Measurements from ENCODE around the gene VPS33B.
"Not testable (repeated sequence)": the region's sequence is repeated elsewhere in the genome, so short reads cannot be mapped to it uniquely, and the experiment has no call there.

The VPS33B gene

DNA sequence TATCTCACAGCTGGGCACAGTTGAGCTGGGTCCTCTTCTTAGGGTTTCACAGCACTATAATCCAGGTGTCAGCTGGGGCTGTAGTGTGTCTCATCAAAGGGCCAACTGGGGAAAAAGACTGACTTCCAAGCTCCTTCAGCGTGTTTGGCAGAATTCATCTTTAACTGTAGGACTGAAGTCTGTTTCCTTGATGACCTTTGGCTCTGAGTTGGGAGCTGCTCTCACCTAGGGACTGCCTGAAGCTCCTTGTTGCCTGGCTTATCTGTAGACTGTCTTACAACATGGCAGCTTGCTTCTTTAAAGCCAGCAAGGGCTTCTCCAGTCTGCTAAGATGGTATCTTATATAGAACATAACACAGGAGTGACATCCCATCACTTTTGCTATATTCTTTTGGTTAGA lies 5.3 kb upstream of the VPS33B start:
- no peak for DNase-seq

DNA sequence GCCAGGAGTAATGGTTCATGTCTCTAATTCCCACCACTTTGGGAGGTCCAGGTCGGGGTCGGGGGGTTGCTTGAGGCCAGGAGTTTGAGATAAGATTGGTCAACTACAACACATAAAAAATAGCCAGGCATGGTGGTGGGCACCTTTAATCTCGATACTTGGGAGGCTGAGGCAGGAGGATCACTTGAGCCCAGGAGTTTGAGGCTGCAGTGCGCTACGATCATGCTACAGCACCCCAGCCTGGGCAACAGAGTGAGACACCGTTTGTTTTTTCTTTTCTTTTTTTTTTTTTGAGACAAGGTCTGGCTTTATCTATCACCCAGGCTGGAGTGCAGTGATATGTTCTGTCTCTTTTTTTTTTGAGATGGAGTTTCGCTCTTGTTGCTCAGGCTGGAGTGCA lies 1.3 kb upstream of the VPS33B start:
- DNase-seq = no peak

DNA sequence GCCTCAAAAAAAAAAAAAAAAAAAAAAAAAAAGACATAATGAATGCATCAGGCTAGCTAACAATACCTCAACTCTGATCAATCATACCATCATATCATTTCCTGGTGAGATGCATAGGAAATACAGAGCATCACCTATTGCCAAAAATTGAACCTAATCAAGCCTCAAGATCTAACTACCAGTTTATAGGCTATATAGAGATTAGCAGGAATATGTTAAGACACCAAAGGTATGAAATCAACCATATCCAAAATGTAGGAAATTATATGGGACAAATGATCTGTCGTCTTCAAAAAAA lies 387 bp upstream of the VPS33B start:
- no peak for DNase-seq

DNA sequence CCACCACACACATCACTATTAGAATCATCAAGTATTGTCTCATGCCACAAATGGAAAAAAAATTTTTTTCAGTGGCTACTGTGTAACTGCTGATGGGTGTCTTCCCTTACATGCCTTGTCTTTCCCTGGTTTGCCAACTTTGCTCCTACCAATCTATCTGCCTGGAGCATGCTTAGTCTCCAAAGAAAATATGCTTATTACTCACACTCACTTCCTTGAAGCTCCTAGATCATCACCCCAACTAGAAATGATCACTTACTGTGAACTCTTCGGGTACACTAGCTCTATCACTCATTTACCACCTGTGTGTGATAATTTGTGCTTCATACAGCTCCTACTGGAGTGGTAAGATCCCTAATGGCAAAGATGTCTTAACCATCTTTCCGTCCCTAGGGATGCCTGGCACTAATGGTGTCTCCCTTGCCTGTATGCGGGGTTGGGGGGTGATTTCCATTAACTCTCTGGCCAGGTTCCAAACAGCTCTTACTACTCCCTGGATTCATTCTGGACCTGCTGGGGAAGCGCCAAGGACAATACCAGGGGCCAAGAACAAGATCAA lies 799 bp downstream of the VPS33B start:
- DNase-seq = no peak

DNA sequence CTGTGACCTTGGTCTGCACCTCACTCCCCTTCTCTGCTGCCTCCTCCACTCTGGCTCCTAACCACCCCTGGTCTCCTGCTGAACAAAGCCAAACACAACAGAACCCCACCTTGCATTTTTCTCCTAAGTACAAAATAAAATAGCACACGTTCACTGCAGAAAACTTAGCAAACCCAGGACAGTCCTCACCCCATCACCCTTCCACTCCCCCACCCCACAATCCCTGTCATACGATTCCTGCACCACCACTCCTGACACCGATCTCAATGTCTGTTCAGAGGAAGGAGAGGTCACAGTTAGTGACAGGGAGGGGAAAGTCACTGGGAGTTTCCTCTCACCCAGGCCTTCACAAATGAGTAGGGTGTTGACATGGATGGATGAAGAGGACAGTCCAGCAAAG lies 4.2 kb downstream of the VPS33B start:
- no peak for DNase-seq

DNA sequence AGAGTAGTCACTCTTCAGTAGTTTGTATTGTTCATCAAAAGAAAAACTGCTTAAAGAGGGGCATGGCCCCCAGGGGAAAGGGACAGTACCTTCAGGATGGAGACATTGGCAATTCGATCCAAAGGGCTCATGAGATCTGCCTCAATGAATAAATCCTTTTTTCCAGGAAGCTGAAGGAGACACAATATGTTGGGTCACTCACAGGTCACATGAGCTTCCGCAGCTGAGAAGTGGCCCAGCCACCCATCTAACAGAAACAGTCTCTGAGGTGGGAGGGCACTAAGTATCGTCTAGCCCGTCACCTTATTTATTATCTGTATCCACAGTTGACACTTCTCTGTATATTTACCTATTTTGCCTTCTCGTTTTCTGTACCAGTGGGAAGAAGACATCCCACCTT lies 4.7 kb downstream of the VPS33B start:
- no peak for DNase-seq

DNA sequence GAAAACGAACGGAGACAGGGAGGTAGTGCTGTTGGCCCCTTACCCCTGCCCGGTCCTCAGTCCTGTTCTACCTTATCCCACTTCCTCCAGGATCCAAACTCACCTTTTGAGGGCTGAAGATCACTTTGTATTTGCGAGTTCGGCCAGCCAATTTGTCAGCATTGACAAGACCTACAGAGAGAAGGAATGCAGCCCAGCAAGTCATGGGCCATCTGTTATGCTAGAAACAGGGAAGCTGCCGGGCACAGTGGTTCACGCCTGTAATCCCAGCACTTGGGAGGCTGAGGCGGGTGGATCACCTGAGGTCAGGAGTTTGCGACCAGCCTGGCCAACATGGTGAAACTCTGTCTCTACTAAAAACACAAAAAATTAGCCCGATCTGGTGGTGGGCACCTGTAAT lies 8.7 kb downstream of the VPS33B start:
- not testable (repeated sequence) for DNase-seq

DNA sequence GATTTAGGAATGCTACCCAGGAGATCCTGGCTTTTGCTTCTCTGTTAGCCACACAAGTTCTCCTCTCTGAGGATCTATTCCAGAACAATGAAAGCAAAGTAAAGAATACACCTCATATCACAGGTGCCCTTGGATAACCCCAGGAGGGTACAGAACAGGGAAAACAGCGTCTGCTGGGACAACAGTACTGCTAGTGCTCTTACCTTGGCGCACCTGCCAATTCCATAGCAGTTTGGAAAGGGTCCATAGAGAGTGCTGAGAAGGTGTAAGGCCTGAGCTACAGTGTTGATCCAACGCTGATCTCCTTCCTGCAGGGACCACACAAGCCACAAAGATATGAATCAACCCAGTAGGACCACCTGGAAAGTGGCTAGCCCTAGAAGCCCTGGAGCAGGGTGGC lies 15.1 kb downstream of the VPS33B start:
- no peak for DNase-seq

DNA sequence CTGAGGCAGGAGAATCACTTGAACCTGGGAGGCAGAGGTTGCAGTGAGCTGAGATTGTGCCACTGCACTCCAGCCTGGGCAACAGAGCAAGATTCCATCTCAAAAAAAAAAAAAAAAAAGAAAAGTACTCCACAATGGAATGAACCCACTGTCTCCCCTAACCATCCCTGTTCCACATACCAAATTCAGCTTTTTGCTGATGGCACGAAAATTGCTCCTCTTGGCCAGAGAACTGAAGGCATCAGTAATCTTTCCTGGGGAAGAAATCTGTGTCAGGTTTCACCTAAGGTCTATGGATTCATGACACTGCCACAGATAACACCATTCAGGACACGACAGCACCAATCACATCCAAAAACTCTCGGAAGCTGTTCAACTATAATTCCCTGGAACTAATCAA lies 21.2 kb downstream of the VPS33B start:
- no peak for DNase-seq

DNA sequence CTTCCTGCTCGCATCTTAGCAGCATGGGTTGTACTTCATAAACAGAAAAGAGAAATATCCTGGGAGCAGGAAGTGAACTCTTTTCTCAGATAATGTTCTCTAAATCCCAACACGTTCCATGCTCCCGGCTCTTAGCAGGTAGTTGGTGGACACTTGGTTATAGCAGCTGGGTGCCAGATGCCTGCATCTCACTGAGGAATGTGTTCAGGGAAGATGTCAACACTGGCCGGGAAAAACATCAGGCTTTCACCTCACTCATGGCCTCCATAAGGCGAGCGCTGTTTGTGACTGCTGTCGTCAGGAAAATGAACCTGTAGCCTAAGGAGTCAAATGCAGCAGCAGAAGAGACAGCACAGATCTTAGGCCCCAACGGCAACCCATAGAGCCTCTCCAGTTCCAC lies 23.7 kb downstream of the VPS33B start:
- no peak for DNase-seq

DNA sequence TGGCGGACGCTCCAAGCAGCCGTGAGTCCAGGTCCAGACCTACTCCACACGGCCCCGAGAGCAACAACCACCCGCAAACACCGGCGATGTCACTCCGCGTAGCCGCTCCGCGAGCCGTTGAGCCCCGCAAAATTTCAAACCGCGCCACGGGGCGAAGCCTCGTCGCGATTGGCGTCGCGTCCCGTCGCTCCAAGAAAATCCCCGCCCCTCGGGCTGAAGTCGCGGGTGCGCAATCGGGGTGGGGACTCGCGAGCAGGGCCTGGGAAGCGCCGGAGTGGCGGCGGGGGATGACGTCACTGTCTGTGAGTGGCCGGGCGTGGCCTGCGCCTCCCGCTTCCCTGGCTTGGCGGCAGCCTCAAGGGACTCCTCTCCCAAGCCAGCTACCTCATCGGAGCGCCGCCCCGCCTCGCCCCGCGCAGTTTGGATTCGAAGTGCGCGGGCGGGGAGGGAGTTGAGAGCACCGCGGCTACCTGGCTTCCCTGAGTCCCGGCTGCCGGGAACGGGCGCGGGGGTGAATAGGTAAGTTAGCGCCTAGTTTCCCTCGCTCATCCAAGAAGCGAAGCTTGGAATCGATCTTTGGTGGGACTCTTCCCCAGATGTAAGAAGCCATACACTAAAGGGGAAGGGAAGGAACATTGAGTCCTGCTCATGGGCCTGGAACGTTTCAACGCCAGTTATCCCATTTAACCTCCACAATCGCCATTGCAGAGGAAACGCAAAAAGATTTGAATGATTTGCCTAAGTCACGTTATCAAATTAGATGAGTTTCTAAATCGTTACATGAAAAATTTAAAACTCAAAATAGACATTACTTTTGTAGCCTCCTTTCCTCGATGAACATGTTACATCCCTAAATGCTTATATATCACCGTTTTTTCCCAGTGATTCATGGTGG lies 27.7 kb downstream of the VPS33B start, which contains the start of gene PRC1:
TSS of gene PRC1 (minus strand) at position 119 of the 895 bp plus-strand sequence. CDS start at position 1, 118 bp downstream.
- peak; percentile 99 for DNase-seq

DNA sequence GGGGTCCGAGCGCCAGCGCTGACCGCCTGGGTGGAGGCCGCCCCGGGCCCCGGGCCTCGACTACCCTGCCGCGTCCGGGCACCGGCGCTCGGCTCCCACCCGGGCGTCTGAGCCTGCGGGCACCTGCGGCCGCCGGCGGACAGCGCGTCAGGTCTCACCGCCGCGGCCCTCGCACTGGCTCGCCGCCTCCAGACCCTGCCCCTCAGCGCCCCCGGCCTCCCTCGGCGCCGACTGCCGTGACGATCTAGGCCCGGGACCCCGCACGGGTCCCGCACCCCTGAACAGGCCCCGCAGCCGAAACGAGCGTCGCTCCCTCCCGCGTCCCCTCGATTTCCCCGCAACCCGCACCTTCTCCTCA lies 28.4 kb downstream of the VPS33B start:
- peak; percentile 23 for DNase-seq

DNA sequence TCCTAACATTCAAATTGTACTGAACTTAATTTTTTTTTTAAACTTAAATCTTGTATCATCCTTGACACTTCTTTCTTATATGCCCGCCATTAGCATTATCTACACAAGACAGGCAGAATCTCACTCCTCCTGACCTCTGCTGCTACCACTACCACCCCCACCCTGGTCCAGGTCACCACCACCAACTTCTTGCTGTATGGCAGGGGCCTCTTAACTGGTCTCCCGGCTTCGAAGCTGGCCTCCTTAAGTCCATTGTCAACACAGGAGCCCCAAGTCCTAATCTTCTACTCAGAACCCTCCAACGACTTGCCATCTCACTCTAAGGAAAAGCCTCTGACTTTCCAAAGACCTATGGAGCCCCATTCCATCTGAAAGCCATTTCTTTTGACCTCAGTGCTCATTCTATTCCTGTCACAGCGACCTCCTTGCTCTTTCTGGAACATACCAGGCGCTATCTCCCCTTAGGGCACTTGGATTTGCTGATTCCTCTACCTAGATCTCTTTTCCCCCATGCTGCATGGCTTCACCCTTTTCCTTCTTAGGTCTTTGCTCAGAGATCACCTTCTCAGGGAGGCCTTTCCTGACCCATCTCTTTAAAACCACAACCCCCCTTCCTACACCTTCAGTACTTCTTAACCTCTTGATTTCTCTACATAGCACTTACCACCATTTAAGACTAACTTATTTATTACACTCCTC lies 30.7 kb downstream of the VPS33B start:
- DNase-seq = peak; percentile 69

DNA sequence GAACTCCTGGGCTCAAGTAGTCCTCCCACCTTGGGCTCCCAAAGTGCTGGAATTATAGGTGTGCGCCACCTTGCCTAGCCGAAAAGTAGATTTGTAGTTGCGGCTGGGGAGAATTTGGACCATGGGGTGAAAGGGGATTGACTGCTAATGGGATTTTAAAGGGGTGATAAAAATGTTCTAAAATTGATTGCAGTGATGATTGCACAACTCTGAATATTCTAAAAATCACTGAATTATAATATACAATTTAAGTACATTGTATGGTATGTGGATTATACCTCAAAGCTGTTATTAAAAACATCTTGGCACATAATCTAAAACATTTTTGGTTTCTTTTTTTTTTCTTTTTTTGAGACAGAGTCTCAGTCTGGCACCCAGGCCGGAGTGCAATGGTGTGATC lies 31.9 kb downstream of the VPS33B start:
- DNase-seq = no peak

DNA sequence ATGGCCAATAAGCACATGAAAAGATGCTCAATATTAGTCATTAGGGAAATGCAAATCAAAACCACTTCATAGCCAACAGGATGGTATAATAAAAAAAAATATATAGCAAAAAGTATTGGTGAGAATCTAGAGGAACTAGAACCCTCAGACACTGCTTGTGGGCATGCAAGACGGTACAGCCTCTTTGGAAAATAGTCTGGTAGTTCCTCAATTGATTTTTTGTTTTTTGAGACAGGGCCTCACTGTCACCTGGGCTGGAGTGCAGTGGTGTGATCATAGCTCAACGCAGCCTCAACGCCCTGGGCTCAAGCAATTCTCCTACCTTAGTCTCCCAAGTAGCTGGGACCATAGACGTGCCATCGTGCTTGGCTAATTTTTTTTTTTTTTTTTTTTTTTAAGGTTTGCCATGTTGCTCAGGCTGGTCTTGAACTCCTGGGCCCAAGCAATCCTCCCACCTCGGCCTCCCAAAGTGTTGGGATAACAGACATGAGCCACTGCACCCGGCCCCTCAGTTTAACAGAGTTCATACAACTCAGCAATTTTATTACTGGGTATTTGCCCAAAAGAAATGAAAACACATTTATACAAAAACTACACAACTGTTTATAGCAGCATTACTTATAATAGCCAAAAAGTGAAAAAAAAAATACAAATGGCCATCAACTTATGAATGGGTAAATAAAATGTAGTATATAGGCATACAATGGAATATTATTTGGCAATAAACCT lies 33.2 kb downstream of the VPS33B start:
- peak; percentile 50 for DNase-seq

DNA sequence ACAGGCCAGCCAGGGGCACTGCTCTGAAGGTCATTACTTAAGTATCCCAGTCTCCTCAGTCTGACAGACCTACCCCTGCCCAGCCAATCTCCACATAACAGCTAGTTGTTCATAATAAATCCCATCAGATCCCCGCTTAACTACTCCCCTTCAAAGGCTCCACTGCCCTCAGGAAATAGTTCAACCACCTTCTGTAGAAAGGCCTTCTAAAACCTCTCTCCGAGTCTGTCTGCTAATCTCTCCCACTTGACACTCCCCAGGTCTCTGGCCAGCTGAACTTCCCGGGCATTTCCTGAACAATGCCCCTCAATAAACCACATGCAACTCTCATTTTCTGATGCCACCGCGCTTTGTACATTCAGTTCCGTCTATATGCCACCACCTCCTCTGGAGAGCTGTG lies 34.1 kb downstream of the VPS33B start:
- peak; percentile 70 for DNase-seq

DNA sequence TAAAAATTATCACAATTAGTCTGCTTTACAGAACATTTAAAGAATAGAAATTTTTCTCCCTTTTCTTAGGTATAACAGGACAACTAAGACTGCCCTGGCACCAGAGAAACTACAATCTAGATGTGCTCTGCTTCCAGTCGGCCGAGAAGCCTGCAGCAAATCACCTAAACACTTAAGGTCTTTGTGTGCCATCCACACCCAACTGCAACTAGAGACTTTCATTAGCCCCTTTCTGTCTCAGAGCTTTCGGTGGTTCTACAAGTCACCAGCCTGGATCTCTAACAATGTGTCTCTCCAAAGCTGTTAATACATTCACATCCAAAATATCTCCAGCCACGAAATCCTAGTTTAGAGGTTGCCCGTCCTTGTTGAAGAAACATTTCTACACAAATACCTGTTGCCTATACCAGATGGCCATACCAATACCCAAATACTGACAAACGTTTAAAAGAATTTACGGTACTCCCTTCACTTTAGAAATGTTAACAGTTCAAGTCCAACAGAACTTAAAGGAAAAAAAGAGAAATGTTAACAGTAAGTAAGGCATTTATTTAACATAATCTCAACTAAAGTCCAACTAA lies 34.7 kb downstream of the VPS33B start:
- DNase-seq = no peak

DNA sequence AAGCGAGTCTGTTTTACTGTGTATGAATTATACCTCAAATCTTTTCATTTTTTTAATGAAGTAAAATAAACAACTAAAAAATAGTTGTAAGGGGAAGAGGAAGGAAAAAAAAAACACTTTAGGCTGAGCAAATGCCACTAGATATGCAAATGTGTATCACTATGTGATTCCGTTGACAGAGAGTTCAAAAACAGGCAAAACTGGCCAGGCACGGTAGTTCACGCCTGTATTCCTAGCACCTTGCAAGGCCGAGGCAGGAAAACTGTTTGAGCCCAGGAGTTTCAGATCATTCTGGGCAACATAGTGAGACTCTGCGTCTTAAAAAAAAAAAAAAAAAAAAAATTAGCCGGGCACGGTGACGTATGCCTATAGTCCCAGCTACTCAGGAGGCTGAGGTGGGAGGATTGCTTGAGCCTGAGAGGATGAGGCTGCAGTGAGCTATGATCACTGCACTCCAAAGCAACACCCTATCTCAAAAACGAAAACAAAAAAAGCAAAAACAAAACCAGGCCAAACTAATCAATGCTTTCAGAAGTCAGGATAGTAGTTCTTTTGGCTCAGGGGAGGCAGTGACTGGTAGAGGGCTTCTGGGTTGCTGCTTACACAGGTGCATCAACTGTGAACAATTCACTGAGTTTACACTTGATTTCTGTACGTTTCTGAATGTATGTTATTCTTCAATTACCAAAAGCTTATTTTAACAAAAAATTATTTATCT lies 35.4 kb downstream of the VPS33B start:
- DNase-seq = no peak

DNA sequence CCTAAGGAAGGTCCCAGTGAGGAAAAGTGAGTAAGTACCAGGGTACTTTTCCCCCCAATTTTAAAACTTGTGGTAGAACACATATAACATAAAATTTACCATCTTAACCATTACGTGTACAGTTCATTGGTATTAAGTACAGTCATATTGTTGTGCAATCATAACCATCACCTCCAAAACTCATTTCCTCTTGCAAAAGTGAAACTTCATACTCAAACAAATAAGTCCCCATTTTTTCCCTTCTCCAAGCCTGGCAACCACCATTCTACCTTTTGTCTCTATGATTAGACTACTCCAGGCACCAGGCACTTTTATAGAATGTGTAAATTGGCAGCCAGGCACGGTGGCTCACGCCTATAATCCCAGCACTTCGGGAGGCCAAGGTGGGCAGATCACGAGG lies 40.3 kb downstream of the VPS33B start:
- peak; percentile 47 for DNase-seq

DNA sequence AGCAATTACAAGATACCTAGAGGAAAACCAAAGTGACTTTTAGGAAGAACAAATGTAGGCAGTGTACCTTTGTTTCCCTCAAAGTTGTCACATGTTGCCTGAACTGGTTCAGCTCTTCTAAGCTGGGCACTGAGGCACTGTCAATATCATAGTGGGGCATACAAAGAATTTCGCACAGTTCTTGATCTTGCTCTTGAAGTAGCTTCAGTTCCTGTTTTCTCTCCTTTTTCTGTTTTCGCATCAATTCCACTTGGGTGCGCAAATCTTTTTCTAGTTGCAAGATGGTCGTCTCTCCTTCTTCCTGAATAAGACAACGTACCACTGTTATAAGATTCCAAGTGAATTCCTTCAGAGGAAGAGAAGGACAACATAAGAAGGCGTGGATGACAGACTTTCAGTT lies 40.7 kb downstream of the VPS33B start:
- no peak for DNase-seq

DNA sequence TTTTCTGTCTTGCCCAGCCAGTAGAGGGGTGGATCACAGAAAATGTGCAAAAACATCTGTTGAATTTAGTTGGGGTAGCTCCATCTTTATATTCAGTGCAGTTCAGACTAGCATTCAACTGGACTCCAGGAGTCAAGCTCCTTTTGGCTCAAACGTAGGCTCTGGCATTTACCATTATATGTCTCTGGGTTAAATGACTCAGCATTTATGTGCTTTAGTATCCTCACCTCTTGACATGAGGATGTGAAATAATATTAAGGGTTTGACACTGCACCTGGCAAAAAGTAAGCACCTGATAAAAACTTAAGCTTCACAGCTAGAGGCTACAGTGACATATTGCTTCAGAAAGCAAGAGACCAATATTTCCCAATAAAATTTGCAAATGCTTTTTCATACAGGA lies 42.8 kb downstream of the VPS33B start:
- DNase-seq = no peak

DNA sequence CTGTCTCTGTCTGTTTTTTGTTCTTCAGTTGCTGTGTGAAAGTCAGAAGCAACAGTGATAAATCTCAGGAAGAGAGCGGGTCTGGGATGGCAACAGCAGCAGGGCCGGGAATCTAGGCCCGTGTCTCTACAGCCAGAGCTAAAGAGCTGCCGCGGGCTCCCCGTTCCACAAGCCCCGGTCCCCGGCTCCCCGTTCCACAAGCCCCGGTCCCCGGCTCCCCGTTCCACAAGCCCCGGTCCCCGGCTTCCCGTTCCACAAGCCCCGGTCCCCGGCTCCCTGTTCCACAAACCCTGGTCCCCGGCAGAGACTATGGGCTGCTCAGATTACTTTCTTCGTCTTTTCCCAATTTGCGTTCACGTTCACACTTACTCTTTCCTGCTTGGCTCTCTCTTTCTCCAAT lies 48.2 kb downstream of the VPS33B start:
- DNase-seq = no peak

DNA sequence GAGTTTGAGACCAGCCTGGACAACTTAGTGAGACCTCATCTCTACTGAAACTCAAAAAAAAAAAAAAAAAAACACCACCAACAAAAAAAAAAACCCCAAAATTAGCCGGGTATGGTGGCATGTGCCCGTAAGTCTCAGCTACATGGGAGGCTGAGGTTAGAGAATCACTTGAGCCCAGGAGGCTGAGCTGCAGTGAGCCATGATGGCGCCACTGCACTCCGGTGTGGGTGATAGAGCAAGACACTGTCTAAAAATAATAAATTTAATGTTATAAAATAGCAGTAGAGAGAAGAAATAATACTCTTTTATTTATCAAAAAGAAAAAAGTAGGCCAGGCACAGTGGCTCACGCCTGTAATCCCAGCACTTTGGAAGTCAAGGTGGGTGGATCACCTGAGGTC lies 50.3 kb downstream of the VPS33B start:
- no peak for DNase-seq
